ENCODE results near the gene TEAD3. TPM values are rescaled to one million over a fixed set of nuclear protein-coding genes. Genes with fewer than 3 reads are reported as not detected.

The TEAD3 gene
- total and polyA plus RNA-seq, 11 donors: 25.8 to 54.3 (median 35.2) TPM

- H3K4me1 ChIP-seq: peaks cover 0 to 76% (median 46%) of the 10 kb centered on the region in 12 donors
- no peaks in the 10 kb centered on the region for H3K9me3 ChIP-seq
- 6 to 13% (median 8%) methylated on average over 26 to 63 of the region's 63 CpGs for WGBS, 4 donors
- ATAC-seq (peak in 3 of 4 donors; percentile 5 to 30 (median 26)), DNase-seq (peak in 2 of 5 donors; percentile 49 to 61)
- H3K27me3 ChIP-seq: peaks cover 0 to 55% (median 0%) of the 10 kb centered on the region in 9 donors
- intact Hi-C loops (cut with DNase I): loop anchor here in 1 of 10 donors (2.0 kb wide), 1 partner anchor 27 kb away; the partner anchor contains the start of gene RPL10A
- TF ChIP-seq POLR2A (IDR thresholded peaks at IDR 0.05) (no peak), CTCF (IDR thresholded peaks at IDR 0.05) (no peak)
- no peaks in the 10 kb centered on the region for H3K36me3 ChIP-seq
- peak overlapping the region; percentile 66 to 97 (median 84) for H3K4me3 ChIP-seq
- peak overlapping the region; percentile 88 to 100 (median 93) for H3K27ac ChIP-seq
These were observed 641 bp downstream of the TEAD3 start for GRCh38 chr6:35496036-35496840.

- peaks cover 0 to 53% (median 0%) of the 10 kb centered on the region in 9 donors for H3K27me3 ChIP-seq
- intact Hi-C loops (cut with DNase I): loop anchor here in 1 of 10 donors (2.0 kb wide), 1 partner anchor 27 kb away; the partner anchor contains the start of gene RPL10A
These were observed 1.4 kb downstream of the TEAD3 start for GRCh38 chr6:35495258-35496035.

GRCh38 chr6:35494161-35494563 is 2.7 kb downstream of the TEAD3 start:
- DNase-seq (no peak), ATAC-seq (no peak)
- H3K4me1 ChIP-seq: peaks cover 0 to 84% (median 57%) of the 10 kb centered on the region in 12 donors
- TF ChIP-seq POLR2A (IDR thresholded peaks at IDR 0.05) (no peak), CTCF (IDR thresholded peaks at IDR 0.05) (no peak)
- H3K36me3 ChIP-seq: no peaks in the 10 kb centered on the region
- peaks cover 0 to 40% (median 0%) of the 10 kb centered on the region in 9 donors for H3K27me3 ChIP-seq
- intact Hi-C loops (cut with DNase I): no loop called here
- H3K4me3 ChIP-seq: peak overlapping the region in 5 of 12 donors; percentile 1 to 30 (median 19)
- 3 to 7% (median 5%) methylated on average over 4 of the region's 4 CpGs for WGBS, 4 donors
- H3K9me3 ChIP-seq: no peaks in the 10 kb centered on the region
- H3K27ac ChIP-seq: peak overlapping the region in 5 of 12 donors; percentile 30 to 100 (median 39)

More at GRCh38 chr6:35495258-35496035, 1.4 kb downstream of the TEAD3 start:
- Histone ChIP-seq H3K4me1 (peaks cover 0 to 76% (median 51%) of the 10 kb centered on the region in 12 donors), H3K27ac (peak overlapping the region in 11 of 12 donors; percentile 88 to 100 (median 93)), H3K36me3 (no peaks in the 10 kb centered on the region), H3K9me3 (no peaks in the 10 kb centered on the region), H3K4me3 (peak overlapping the region; percentile 66 to 97 (median 84))
- DNase-seq (no peak), ATAC-seq (no peak)
- WGBS, 4 donors: 59 to 65% (median 62%) methylated on average over 7 to 9 of the region's 9 CpGs
- TF ChIP-seq CTCF (IDR thresholded peaks at IDR 0.05) (no peak), POLR2A (IDR thresholded peaks at IDR 0.05) (no peak)
